GM19324 (cell line): ENCODE data around the gene RNF113B.

Experiments used
- ATAC-seq: cut with Tn5 transposase; IDR thresholded peaks from one replicate; pipeline ENCODE4 v1.9.1; 2021; ENCODE audit warnings: mild to moderate bottlenecking, moderate library complexity; ENCODE audit not compliant: unreplicated experiment, low FRiP score

RNF113B gene

GRCh38 chr13:98143157-98143553 lies 33.9 kb downstream of the RNF113B start:
- peak; percentile 23 for ATAC-seq

- ATAC-seq = peak; percentile 77
Measured at GRCh38 chr13:98142380-98143156, 34.5 kb downstream of the RNF113B start, which contains the start of gene FARP1. TSS of gene FARP1 (plus strand) at chr13:98143094. CDS start at chr13:98213243, 70,149 bp downstream.

GRCh38 chr13:98141509-98142379 lies 35.3 kb downstream of the RNF113B start:
- no peak for ATAC-seq

GRCh38 chr13:98141091-98141490 lies 36.0 kb downstream of the RNF113B start:
- no peak for ATAC-seq

- no peak for ATAC-seq
Measured at GRCh38 chr13:98134901-98135300, 42.2 kb downstream of the RNF113B start.

GRCh38 chr13:98133946-98134345 lies 43.1 kb downstream of the RNF113B start:
- peak; percentile 65 for ATAC-seq

GRCh38 chr13:98129059-98129746 lies 47.9 kb downstream of the RNF113B start:
- no peak for ATAC-seq
